GM12878 (cell line): ENCODE results near the gene NKX1-2.

Experiments
- CBFB ChIP-seq: IDR thresholded peaks from 2 replicates; pipeline ENCODE4 v1.6.1; 2016; ENCODE audit warnings: antibody characterized with exemption, low read depth
- CHD4 ChIP-seq: fragments of 200-600 bp; sonication (generic); IDR thresholded peaks from 2 replicates; pipeline ENCODE4 v1.6.1; 2016; ENCODE audit warnings: mild to moderate bottlenecking
- JUND ChIP-seq: IDR thresholded peaks from 2 replicates; pipeline ENCODE4 v1.6.1; 2012; ENCODE audit warnings: low read depth, mild to moderate bottlenecking, low read length, improper control_type of control experiment, moderate library complexity
- NR2F1 ChIP-seq: fragments of 450-650 bp; conservative IDR thresholded peaks from 2 replicates; pipeline ENCODE4 v1.6.1; 2017; ENCODE audit warnings: mild to moderate bottlenecking
- POLR2A ChIP-seq: IDR thresholded peaks from 2 replicates; pipeline ENCODE4 v1.6.1; 2011; ENCODE audit warnings: low read depth, mild to moderate bottlenecking, low read length
- RAD21 ChIP-seq: IDR thresholded peaks from 2 replicates; pipeline ENCODE4 v1.6.1; 2011; ENCODE audit warnings: mild to moderate bottlenecking, low read depth, low read length, moderate library complexity; ENCODE audit not compliant: insufficient read depth
- RBBP5 ChIP-seq: fragments of 200-600 bp; sonication (generic); conservative IDR thresholded peaks from 2 replicates; pipeline ENCODE4 v1.6.1; 2016
- SP1 ChIP-seq: IDR thresholded peaks from one replicate; pipeline ENCODE4 v1.6.1; 2011; ENCODE audit warnings: low read depth, low read length
- TAF1 ChIP-seq: IDR thresholded peaks from 2 replicates; pipeline ENCODE4 v1.6.1; 2011; ENCODE audit warnings: mild to moderate bottlenecking, low read depth, low read length, borderline replicate concordance
- TCF12 ChIP-seq: IDR thresholded peaks from 2 replicates; pipeline ENCODE4 v1.6.1; 2011; ENCODE audit warnings: low read depth, mild to moderate bottlenecking, low read length
- TF ChIP-seq, protein P1 (sequence below): fragments of 450-650 bp; formaldehyde crosslinking; IDR thresholded peaks from 2 replicates; pipeline ENCODE4 v1.4.0; 2020; ENCODE audit warnings: mild to moderate bottlenecking, moderate library complexity
- TF ChIP-seq, protein P2 (sequence below): IDR thresholded peaks from 2 replicates; pipeline ENCODE4 v1.6.1; 2011; ENCODE audit warnings: borderline replicate concordance, low read depth, mild to moderate bottlenecking, moderate library complexity, low read length; ENCODE audit not compliant: insufficient read depth, poor library complexity, severe bottlenecking
- TF ChIP-seq, protein P3 (sequence below), 3 experiments: IDR thresholded peaks in 2 of 3; conservative IDR thresholded peaks in 1 of 3; 2 replicates each; pipeline ENCODE4 v1.5.1; 2011; ENCODE audit warnings: low read depth in 3 of 3, low read length in 3 of 3, mild to moderate bottlenecking in 3 of 3, control low read depth in 2 of 3, moderate library complexity in 2 of 3, inconsistent platforms in 1 of 3, mixed read lengths in 1 of 3; ENCODE audit not compliant: control insufficient read depth in 2 of 3, insufficient read depth in 1 of 3; ENCODE audit errors: extremely low read depth in 1 of 3

DNA sequence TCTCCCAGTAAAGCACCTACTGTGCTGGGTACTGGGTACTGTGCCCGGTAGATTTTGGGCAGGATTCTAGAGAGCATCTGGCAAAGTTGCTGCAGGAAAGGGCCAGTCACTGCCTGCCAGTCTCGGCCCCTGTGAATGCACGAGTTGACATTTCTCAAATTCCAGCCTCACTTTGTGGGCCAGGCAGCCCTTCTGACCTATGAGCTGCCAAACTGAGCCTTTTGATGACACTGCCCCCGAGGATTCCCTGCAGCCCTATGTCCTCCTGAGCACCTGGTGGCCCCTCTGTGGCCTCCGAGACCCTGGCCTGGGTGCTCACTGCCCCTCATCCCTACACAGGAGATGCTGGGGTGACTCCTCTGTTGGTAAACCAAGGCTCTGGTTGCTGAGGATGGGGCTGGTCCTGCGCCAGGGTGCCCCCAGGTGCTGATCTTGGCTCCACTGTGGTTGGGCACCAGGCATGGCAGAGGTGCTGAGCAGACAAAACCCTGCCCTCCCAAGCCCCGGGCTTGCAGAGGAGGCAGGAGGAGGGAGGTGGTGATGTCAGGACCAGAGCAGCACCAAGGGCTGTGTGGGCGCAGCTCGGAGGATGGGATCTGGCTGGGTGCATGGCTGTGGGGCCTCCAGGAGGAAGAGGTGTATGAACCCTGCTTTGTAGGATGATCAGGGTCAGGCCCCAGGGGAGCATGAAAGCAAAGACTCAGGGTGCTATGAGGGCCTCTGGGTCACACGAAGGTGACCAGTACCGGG, 28.0 kb upstream of the NKX1-2 start:
- no peak for TF ChIP-seq RAD21
- no peak for TF ChIP-seq TCF12
- no peak for TF ChIP-seq NR2F1
- no peak for TF ChIP-seq POLR2A
- TF ChIP-seq SP1: no peak
- TF ChIP-seq CHD4: no peak
- no peak for TF ChIP-seq TAF1
- TF ChIP-seq RBBP5: no peak
- TF ChIP-seq, protein P1, sequence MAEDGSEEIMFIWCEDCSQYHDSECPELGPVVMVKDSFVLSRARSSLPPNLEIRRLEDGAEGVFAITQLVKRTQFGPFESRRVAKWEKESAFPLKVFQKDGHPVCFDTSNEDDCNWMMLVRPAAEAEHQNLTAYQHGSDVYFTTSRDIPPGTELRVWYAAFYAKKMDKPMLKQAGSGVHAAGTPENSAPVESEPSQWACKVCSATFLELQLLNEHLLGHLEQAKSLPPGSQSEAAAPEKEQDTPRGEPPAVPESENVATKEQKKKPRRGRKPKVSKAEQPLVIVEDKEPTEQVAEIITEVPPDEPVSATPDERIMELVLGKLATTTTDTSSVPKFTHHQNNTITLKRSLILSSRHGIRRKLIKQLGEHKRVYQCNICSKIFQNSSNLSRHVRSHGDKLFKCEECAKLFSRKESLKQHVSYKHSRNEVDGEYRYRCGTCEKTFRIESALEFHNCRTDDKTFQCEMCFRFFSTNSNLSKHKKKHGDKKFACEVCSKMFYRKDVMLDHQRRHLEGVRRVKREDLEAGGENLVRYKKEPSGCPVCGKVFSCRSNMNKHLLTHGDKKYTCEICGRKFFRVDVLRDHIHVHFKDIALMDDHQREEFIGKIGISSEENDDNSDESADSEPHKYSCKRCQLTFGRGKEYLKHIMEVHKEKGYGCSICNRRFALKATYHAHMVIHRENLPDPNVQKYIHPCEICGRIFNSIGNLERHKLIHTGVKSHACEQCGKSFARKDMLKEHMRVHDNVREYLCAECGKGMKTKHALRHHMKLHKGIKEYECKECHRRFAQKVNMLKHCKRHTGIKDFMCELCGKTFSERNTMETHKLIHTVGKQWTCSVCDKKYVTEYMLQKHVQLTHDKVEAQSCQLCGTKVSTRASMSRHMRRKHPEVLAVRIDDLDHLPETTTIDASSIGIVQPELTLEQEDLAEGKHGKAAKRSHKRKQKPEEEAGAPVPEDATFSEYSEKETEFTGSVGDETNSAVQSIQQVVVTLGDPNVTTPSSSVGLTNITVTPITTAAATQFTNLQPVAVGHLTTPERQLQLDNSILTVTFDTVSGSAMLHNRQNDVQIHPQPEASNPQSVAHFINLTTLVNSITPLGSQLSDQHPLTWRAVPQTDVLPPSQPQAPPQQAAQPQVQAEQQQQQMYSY: no peak
- TF ChIP-seq, protein P2, sequence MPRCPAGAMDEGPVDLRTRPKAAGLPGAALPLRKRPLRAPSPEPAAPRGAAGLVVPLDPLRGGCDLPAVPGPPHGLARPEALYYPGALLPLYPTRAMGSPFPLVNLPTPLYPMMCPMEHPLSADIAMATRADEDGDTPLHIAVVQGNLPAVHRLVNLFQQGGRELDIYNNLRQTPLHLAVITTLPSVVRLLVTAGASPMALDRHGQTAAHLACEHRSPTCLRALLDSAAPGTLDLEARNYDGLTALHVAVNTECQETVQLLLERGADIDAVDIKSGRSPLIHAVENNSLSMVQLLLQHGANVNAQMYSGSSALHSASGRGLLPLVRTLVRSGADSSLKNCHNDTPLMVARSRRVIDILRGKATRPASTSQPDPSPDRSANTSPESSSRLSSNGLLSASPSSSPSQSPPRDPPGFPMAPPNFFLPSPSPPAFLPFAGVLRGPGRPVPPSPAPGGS: no peak
- TF ChIP-seq, protein P3, sequence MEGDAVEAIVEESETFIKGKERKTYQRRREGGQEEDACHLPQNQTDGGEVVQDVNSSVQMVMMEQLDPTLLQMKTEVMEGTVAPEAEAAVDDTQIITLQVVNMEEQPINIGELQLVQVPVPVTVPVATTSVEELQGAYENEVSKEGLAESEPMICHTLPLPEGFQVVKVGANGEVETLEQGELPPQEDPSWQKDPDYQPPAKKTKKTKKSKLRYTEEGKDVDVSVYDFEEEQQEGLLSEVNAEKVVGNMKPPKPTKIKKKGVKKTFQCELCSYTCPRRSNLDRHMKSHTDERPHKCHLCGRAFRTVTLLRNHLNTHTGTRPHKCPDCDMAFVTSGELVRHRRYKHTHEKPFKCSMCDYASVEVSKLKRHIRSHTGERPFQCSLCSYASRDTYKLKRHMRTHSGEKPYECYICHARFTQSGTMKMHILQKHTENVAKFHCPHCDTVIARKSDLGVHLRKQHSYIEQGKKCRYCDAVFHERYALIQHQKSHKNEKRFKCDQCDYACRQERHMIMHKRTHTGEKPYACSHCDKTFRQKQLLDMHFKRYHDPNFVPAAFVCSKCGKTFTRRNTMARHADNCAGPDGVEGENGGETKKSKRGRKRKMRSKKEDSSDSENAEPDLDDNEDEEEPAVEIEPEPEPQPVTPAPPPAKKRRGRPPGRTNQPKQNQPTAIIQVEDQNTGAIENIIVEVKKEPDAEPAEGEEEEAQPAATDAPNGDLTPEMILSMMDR (IDR thresholded peaks at IDR 0.05 in 2 of 3, conservative IDR thresholded peaks at IDR 0.05 in 1 of 3; ENCODE audit: control insufficient read depth in 2 of 3, extremely low read depth in 1 of 3, insufficient read depth in 1 of 3, low read depth in 3 of 3, low read length in 3 of 3): no peak
- TF ChIP-seq JUND: no peak
- TF ChIP-seq CBFB: no peak
